Naive B cell (primary cell): ENCODE results near the gene RRAD. TPM values are rescaled to one million over a fixed set of nuclear protein-coding genes. Genes with fewer than 3 reads are reported as not detected.
"Not testable (repeated sequence)": the region's sequence is repeated elsewhere in the genome, so short reads cannot be mapped to it uniquely, and the experiment has no call there.

Experiments
- ATAC-seq, 2 donors: fragments of 150-1000 bp; cut with Tn5 transposase; 2 replicates each; pipeline ENCODE4 v1.10.0; 2021; ENCODE audit warnings: low read depth in 2 of 2, mild to moderate bottlenecking in 2 of 2, moderate library complexity in 2 of 2
- DNase-seq: peaks from one replicate; pipeline ENCODE4 v3.0.0; 2022
- H3K27ac Mint-ChIP-seq, 6 donors: one replicate each; pipeline ENCODE4 v1.8.0; 2020 to 2022; ENCODE audit warnings: mild to moderate bottlenecking in 6 of 6, mixed read lengths in 6 of 6, moderate library complexity in 5 of 6, inconsistent platforms in 2 of 6
- H3K27me3 Mint-ChIP-seq, 3 donors: one replicate each; pipeline ENCODE4 v1.8.0; 2021 to 2022; ENCODE audit warnings: mixed read lengths in 3 of 3, mild to moderate bottlenecking in 1 of 3
- H3K36me3 Mint-ChIP-seq, 2 donors: one replicate each; pipeline ENCODE4 v1.8.0; 2020 to 2022; ENCODE audit warnings: mixed read lengths in 2 of 2, inconsistent platforms in 1 of 2, mild to moderate bottlenecking in 1 of 2
- H3K4me1 Mint-ChIP-seq, 3 donors: one replicate each; pipeline ENCODE4 v1.8.0; 2020 to 2022; ENCODE audit warnings: mixed read lengths in 3 of 3, inconsistent platforms in 1 of 3, mild to moderate bottlenecking in 1 of 3, moderate library complexity in 1 of 3
- H3K4me3 Mint-ChIP-seq, 8 donors: one replicate each; pipeline ENCODE4 v1.8.0; 2020 to 2022; ENCODE audit warnings: mild to moderate bottlenecking in 8 of 8, mixed read lengths in 8 of 8, moderate library complexity in 8 of 8, inconsistent platforms in 2 of 8
- H3K9me3 Mint-ChIP-seq, 7 donors: one replicate each; pipeline ENCODE4 v1.8.0; 2020 to 2022; ENCODE audit warnings: mixed read lengths in 7 of 7, mild to moderate bottlenecking in 5 of 7, inconsistent platforms in 2 of 7, moderate library complexity in 1 of 7
- polyA plus RNA-seq, 6 donors: library from polyadenylated mRNA; unstranded; fragments of 300-500 nt; fragmentation: Illumina TruSeq; gene quantifications; one replicate each; pipeline ENCODE4 v1.2.3, GENCODE V29; 2021; ENCODE audit warnings: low read depth in 6 of 6

Gene RRAD, protein sequence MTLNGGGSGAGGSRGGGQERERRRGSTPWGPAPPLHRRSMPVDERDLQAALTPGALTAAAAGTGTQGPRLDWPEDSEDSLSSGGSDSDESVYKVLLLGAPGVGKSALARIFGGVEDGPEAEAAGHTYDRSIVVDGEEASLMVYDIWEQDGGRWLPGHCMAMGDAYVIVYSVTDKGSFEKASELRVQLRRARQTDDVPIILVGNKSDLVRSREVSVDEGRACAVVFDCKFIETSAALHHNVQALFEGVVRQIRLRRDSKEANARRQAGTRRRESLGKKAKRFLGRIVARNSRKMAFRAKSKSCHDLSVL
- polyA plus RNA-seq = under 1 TPM in 1 of 6 donors, not detected in 5; 0.43 TPM

- Mint-ChIP-seq H3K27ac (no peak within 1 kb of the TSS), H3K4me1 (peaks cover 7 to 14% (median 8%) of the 10 kb centered on the region in 3 donors), H3K4me3 (peak within 1 kb of the TSS; percentile 45 to 92 (median 80)), H3K9me3 (no peaks in the 10 kb centered on the region), H3K36me3 (no peaks in the 10 kb centered on the region), H3K27me3 (peaks cover 22 to 42% (median 36%) of the 10 kb centered on the region in 3 donors)
- peak; percentile 22 to 24 for ATAC-seq
- DNase-seq = no peak
Measured at GRCh38 chr16:66925322-66925840, at the start of gene RRAD. Gene RRAD (minus strand): TSS chr16:66925535. CDS start chr16:66925179, 356 bp downstream.

- Mint-ChIP-seq H3K27me3 (peaks cover 0 to 37% (median 8%) of the 10 kb centered on the region in 3 donors), H3K4me3 (peak overlapping the region in 1 of 8 donors; percentile 58)
- H3K9me3 Mint-ChIP-seq, H3K36me3 Mint-ChIP-seq, DNase-seq, H3K4me1 Mint-ChIP-seq, ATAC-seq, H3K27ac Mint-ChIP-seq: not testable (repeated sequence)
Measured at GRCh38 chr16:66974932-66975246, 49.6 kb upstream of the RRAD start.

DNA sequence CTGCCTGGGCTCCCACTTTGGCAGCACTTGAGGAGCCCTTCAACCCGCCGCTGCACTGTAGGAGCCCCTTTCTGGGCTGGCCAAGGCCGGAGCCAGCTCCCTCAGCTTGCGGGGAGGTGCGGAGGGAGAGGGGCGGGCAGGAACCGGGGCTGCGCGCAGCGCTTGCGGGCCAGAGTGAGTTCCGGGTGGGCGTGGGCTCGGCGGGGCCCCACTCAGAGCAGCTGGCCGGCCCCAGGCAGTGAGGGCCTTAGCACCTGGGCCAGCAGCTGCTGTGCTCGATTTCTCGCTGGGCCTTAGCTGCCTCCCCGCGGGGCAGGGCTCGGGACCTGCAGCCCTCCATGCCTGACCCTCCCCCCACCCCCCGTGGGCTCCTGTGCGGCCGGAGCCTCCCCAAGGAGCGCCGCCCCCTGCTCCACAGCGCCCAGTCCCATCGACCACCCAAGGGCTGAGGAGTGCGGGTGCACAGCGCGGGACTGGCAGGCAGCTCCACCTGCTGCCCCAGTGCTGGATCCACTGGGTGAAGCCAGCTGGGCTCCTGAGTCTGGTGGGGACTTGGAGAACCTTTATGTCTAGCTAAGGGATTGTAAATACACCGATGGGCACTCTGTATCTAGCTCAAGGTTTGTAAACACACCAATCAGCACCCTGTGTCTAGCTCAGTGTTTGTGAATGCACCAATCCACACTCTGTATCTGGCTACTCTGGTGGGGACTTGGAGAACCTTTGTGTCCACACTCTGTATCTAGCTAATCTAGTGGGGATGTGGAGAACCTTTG, 49.0 kb upstream of the RRAD start:
- not testable (repeated sequence) for ATAC-seq, DNase-seq, H3K4me3 Mint-ChIP-seq, H3K27ac Mint-ChIP-seq, H3K9me3 Mint-ChIP-seq, H3K36me3 Mint-ChIP-seq, H3K4me1 Mint-ChIP-seq
- peaks cover 0 to 36% (median 8%) of the 10 kb centered on the region in 3 donors for H3K27me3 Mint-ChIP-seq

- H3K9me3 Mint-ChIP-seq = no peaks in the 10 kb centered on the region
- peak overlapping the region in 1 of 6 donors; percentile 30 for H3K27ac Mint-ChIP-seq
- DNase-seq (no peak), ATAC-seq (no peak)
- H3K4me1 Mint-ChIP-seq = peaks cover 3 to 6% (median 5%) of the 10 kb centered on the region in 3 donors
- H3K4me3 Mint-ChIP-seq = no peak overlapping the region
- H3K36me3 Mint-ChIP-seq = no peaks in the 10 kb centered on the region
- peaks cover 0 to 33% (median 8%) of the 10 kb centered on the region in 3 donors for H3K27me3 Mint-ChIP-seq
Measured at GRCh38 chr16:66973716-66974115, 48.4 kb upstream of the RRAD start.

DNA sequence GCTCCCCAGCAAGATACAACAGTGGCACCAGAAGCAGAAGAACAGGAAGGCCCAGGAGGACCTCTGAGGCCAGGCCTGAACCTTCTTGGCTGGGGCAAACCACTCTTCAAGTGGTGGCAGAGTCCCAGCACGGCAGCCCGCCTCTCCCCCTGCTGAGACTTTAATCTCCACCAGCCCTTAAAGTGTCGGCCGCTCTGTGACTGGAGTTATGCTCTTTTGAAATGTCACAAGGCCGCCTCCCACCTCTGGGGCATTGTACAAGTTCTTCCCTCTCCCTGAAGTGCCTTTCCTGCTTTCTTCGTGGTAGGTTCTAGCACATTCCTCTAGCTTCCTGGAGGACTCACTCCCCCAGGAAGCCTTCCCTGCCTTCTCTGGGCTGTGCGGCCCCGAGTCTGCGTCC, 47.6 kb upstream of the RRAD start:
- Mint-ChIP-seq H3K36me3 (no peaks in the 10 kb centered on the region), H3K4me3 (no peak overlapping the region), H3K27me3 (peaks cover 0 to 34% (median 8%) of the 10 kb centered on the region in 3 donors), H3K27ac (no peak overlapping the region), H3K9me3 (no peaks in the 10 kb centered on the region), H3K4me1 (peaks cover 3 to 6% (median 5%) of the 10 kb centered on the region in 3 donors)
- no peak for ATAC-seq
- no peak for DNase-seq

DNA sequence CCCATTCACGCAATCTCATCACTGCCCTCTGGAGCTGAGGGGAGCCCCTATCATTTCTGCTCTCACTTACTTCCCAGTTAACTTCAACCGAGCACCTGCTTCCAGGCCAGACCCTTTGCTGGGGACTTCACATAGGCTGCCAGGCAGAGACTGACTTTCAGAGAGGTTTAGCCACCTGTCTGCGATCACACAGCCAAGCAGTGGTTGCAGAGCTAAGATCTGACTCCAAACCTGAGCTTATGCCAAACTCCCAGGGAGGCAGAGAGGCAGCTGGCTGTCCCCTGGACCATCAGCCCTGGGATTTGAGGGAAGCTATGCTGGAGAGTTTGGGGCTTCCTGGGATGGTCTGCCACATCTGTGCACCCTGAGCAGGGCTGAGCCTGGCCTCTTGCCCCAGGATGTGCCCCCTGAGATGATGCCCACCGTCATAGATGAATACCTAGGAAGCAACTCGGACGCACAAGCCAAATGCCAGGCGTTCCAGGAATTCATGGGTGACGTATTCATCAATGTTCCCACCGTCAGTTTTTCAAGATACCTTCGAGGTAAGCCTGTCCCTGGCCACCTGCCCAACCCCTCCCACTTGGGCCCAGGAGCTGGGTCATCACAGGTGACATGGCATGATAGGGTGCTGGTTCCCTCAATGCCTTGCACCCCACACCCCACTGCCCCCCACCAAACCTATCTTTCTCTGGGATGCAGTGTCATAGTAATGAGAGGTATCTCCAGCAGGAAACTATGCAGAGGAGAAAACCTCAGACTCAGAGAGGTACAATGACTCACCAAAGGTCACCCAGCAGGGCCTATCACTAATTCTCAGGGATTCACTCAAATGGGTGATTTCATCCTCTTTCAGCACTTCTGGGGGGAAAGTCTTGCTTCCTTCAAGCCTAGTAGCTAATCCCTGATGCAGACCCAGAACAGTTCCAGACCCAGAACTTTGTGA, 45.7 kb upstream of the RRAD start:
- peaks cover 0 to 32% (median 10%) of the 10 kb centered on the region in 3 donors for H3K27me3 Mint-ChIP-seq
- H3K9me3 Mint-ChIP-seq = no peaks in the 10 kb centered on the region
- DNase-seq (no peak), ATAC-seq (no peak)
- H3K36me3 Mint-ChIP-seq = no peaks in the 10 kb centered on the region
- H3K4me3 Mint-ChIP-seq = no peak overlapping the region
- H3K4me1 Mint-ChIP-seq = peaks cover 0 to 3% (median 0%) of the 10 kb centered on the region in 3 donors
- peak overlapping the region in 1 of 6 donors; percentile 60 for H3K27ac Mint-ChIP-seq

GRCh38 chr16:66968847-66969246, 43.5 kb upstream of the RRAD start:
- Mint-ChIP-seq H3K36me3 (no peaks in the 10 kb centered on the region), H3K4me3 (peak overlapping the region in 1 of 8 donors; percentile 80), H3K4me1 (no peaks in the 10 kb centered on the region), H3K9me3 (no peaks in the 10 kb centered on the region), H3K27ac (no peak overlapping the region), H3K27me3 (peaks cover 6 to 27% (median 12%) of the 10 kb centered on the region in 3 donors)
- ATAC-seq (no peak), DNase-seq (no peak)

DNA sequence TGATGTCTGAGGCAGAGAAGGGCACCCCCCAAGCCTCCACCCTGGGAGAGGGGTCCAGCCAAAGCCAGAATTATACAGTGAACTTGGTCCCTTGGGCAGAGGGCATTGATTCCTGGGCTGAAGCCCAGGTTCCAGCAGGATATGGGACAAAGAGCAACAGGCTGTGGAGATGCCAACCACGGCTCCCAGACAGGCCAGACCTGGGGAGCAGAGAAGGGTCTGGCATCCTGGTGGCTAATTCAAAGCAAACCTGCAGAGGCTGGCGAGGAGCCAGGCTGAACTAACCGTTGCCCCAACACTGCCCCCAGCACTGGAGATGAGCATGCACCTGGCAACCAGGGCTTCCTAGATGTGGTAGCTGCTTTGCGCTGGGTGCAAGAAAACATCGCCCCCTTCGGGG, 38.7 kb upstream of the RRAD start:
- no peak for DNase-seq
- no peaks in the 10 kb centered on the region for H3K36me3 Mint-ChIP-seq
- peaks cover 10 to 23% (median 13%) of the 10 kb centered on the region in 3 donors for H3K4me1 Mint-ChIP-seq
- H3K4me3 Mint-ChIP-seq = no peak overlapping the region
- peaks cover 10 to 31% (median 29%) of the 10 kb centered on the region in 3 donors for H3K27me3 Mint-ChIP-seq
- H3K9me3 Mint-ChIP-seq = no peaks in the 10 kb centered on the region
- no peak for ATAC-seq
- H3K27ac Mint-ChIP-seq = peak overlapping the region in 1 of 6 donors; percentile 57

- H3K9me3 Mint-ChIP-seq = no peaks in the 10 kb centered on the region
- peak overlapping the region in 7 of 8 donors; percentile 31 to 75 (median 56) for H3K4me3 Mint-ChIP-seq
- H3K36me3 Mint-ChIP-seq = no peaks in the 10 kb centered on the region
- H3K27ac Mint-ChIP-seq = peak overlapping the region in 2 of 6 donors; percentile 88 to 92
- H3K27me3 Mint-ChIP-seq = peaks cover 8 to 40% (median 32%) of the 10 kb centered on the region in 3 donors
- H3K4me1 Mint-ChIP-seq = peaks cover 13 to 27% (median 17%) of the 10 kb centered on the region in 3 donors
- DNase-seq (no peak), ATAC-seq (peak; percentile 51 to 57)
Measured at GRCh38 chr16:66961914-66962313, 36.6 kb upstream of the RRAD start.

DNA sequence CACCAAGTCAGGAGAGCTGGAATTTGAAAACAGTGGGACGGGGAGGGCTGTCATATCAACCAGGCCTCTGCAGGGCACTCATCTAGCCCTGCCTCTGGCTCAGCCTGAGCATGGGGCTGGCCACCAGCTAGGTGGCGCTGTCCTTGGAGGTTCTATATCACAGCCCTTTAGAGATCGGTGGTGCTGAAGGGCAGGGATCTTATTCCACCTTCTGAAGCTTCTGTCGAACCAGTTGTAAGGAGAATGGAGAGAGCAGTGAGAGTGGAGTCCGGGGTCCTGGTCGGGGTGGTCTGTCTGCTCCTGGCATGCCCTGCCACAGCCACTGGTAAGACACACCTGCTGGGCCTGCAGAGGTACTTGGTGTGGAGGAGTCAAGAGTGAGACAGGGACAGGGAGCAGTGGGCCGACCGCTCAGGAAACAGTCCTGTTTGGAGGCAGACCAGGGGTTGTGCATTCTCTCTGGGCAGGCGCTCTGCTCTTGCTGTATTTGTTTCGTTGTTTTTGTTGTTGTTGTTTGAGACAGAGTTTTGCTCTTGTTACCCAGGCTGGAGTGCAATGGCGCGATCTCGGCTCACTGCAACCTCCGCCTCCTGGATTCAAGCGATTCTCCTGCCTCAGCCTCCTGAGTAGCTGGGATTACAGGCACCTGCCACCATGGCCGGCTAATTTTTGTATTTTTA, 35.9 kb upstream of the RRAD start, which contains the start of gene CES3:
Gene CES3, plus strand, starts transcription at position 202 of the 680 bp plus-strand sequence. Its CDS starts 42 bp downstream, at position 244.
- DNase-seq (peak; percentile 19), ATAC-seq (peak; percentile 79 to 84)
- Mint-ChIP-seq H3K27ac (peak within 1 kb of the TSS in 4 of 6 donors; percentile 14 to 92 (median 80)), H3K4me3 (peak within 1 kb of the TSS in 7 of 8 donors; percentile 31 to 75 (median 56)), H3K4me1 (peaks cover 13 to 27% (median 17%) of the 10 kb centered on the region in 3 donors), H3K9me3 (no peaks in the 10 kb centered on the region), H3K27me3 (peaks cover 8 to 40% (median 26%) of the 10 kb centered on the region in 3 donors), H3K36me3 (no peaks in the 10 kb centered on the region)

GRCh38 chr16:66960270-66960669, 34.9 kb upstream of the RRAD start:
- Mint-ChIP-seq H3K27ac (no peak overlapping the region), H3K36me3 (no peaks in the 10 kb centered on the region), H3K4me3 (no peak overlapping the region), H3K27me3 (peaks cover 8 to 37% (median 26%) of the 10 kb centered on the region in 3 donors), H3K4me1 (peaks cover 13 to 27% (median 17%) of the 10 kb centered on the region in 3 donors), H3K9me3 (no peaks in the 10 kb centered on the region)
- DNase-seq = no peak
- ATAC-seq = no peak

- ATAC-seq = no peak
- Mint-ChIP-seq H3K36me3 (no peaks in the 10 kb centered on the region), H3K4me1 (peaks cover 13 to 27% (median 17%) of the 10 kb centered on the region in 3 donors), H3K9me3 (no peaks in the 10 kb centered on the region), H3K4me3 (no peak overlapping the region), H3K27me3 (peaks cover 8 to 32% (median 21%) of the 10 kb centered on the region in 3 donors), H3K27ac (no peak overlapping the region)
- DNase-seq = no peak
Measured at GRCh38 chr16:66959704-66960161, 34.4 kb upstream of the RRAD start.
